Measurements from ENCODE around the gene EPG5.

Gene EPG5

DNA sequence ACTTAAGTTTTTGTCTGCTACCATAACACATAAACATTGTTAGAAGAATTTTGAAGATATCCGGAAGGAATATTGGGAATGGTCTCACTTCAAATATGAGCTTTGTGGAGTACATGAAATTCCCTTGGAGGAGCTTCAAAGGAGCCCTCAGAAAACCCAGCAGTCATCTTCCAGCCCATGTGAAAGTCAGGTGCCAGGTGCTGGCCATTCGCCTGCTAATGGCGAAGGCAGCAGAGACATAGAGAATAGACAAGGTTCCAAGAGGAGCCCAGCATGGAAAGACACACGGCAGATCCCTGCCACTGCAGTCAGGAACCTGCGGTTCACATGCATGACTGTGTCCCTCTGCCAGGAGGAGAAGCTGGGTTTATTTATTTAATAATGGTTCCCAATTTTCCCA lies 40.0 kb upstream of the EPG5 start:
- no peak for DNase-seq (ENCODE audit: low spot score)
- TF ChIP-seq, protein P1, sequence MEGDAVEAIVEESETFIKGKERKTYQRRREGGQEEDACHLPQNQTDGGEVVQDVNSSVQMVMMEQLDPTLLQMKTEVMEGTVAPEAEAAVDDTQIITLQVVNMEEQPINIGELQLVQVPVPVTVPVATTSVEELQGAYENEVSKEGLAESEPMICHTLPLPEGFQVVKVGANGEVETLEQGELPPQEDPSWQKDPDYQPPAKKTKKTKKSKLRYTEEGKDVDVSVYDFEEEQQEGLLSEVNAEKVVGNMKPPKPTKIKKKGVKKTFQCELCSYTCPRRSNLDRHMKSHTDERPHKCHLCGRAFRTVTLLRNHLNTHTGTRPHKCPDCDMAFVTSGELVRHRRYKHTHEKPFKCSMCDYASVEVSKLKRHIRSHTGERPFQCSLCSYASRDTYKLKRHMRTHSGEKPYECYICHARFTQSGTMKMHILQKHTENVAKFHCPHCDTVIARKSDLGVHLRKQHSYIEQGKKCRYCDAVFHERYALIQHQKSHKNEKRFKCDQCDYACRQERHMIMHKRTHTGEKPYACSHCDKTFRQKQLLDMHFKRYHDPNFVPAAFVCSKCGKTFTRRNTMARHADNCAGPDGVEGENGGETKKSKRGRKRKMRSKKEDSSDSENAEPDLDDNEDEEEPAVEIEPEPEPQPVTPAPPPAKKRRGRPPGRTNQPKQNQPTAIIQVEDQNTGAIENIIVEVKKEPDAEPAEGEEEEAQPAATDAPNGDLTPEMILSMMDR (IDR thresholded peaks at IDR 0.05; ENCODE audit: extremely low read depth, missing control alignments) = no peak

DNA sequence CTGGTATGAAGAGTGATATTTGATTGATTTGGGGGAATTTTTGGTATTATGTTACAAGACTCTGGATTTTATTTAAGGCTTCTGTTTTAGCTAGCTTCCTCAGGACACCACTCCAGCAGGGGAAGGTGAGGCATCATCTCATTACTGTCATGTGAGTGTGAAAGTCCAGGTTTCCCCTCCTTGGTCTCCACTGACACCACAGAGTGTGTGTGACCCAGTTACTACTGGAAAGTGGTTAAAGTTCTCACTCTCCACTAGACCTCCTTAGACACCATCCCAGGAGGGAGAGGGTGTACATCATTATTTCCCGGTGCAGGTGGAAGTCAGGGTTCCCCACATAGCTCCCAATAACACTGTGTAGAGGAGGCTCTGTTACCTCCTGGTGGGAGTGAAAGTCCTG lies 35.8 kb upstream of the EPG5 start:
- TF ChIP-seq, protein P1 (IDR thresholded peaks at IDR 0.05; ENCODE audit: extremely low read depth, missing control alignments) = no peak
- DNase-seq (ENCODE audit: low spot score) = no peak

DNA sequence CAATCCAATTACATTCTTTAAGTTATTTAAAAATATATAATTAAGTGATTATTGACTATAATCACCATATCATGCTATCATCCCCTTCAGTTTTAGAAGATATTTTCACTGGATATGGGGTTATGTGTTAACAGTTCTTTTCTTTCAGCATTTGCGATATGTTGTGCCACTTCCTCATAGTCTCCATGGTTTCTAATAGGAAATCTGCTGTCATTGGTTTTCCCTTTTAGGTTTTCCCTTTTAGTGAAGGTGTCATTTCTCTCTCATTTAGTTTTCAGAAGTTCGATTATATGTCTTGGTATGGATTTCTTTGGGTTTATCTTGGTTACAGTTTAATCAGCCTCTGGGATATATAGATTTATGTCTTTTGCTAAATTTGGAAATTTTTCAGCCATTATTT lies 34.8 kb upstream of the EPG5 start:
- TF ChIP-seq, protein P1 (IDR thresholded peaks at IDR 0.05; ENCODE audit: extremely low read depth, missing control alignments) = no peak
- no peak for DNase-seq (ENCODE audit: low spot score)

DNA sequence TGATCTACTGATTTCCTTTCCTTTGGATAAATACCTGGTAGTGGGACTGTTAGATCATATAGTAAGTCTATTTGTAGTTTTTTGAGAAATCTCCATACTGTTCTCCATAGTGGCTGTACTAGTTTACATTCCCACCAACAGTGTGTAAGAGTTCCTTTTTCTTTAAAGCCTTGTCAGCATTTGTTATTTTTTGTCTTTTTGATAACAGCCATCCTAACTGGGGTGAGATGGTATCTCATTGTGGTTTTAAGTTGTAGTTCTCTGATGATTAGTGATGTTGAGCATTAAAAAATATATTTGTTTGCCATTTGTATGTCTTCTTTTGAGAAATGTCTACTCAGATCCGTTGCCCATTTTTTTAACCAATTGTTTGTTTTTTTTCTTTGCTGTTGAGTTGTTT lies 33.9 kb upstream of the EPG5 start:
- no peak for DNase-seq (ENCODE audit: low spot score)
- TF ChIP-seq, protein P1 (IDR thresholded peaks at IDR 0.05; ENCODE audit: extremely low read depth, missing control alignments) = no peak

DNA sequence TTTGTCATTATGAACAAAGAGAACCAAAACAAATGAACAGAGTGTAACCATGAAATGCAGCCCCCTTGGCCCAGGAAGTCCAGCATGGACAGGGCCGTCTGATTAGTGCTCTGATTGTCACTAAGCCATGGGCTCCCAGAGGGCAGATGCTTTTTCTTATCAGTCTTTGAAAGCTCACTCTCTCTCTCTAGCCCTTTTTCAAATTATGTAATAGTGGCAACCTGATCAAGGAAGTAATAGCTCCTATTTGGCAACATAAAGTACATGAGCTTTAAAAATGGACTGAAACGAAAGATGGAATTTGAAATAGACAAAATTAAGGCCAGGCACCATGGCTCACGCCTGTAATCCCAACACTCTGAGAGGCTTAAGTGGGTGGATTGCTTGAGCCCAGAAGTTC lies 32.4 kb upstream of the EPG5 start:
- TF ChIP-seq, protein P1 (IDR thresholded peaks at IDR 0.05; ENCODE audit: extremely low read depth, missing control alignments) = no peak

DNA sequence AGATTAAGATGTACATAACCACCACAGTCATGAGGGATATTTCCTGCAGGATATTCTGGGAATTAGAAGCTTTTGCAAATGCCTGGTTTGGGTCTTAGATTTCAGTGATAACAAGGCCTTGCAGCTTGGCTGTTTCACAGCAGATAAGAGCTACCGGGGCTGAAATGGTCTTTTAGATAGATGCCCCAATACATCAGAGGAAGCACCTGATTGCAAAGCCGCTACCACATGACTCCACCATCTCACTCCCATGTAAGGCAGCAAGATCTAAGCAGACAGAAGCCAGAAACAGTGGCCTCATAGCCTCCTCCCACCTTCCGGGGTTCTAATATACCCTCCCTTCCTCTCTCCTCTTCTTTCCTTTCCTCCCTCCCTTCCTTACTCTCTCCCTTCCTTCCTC lies 31.1 kb upstream of the EPG5 start:
- TF ChIP-seq, protein P1 (IDR thresholded peaks at IDR 0.05; ENCODE audit: extremely low read depth, missing control alignments) = no peak
- peak; percentile 29 for DNase-seq (ENCODE audit: low spot score)

More for the DNA sequence above, 32.4 kb upstream of the EPG5 start:
- DNase-seq (ENCODE audit: low spot score) = no peak

DNA sequence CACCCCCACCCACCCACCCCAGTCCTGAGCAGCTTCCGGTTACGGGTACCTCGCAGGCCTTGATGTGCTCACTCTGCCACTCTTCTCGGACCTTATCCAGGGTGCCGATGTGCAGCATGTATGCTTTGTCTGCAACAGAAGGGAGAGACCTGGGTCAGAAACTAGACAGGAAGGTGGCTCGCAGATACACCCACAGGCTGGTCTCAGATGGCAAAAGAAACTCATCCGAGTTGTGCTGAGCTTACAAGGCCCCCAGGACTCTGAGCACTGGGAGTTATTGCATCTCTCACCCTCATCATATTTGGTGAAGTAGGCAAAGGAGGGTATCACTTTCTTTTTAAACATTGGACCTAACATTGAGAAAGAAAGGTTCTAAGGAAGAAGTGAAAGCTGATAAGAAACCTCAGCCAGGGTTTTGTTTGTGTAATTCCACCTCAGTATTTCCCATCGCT lies 30.6 kb upstream of the EPG5 start:
- peak; percentile 29 for DNase-seq (ENCODE audit: low spot score)
- TF ChIP-seq, protein P1 (IDR thresholded peaks at IDR 0.05; ENCODE audit: extremely low read depth, missing control alignments) = no peak
